ENCODE data around the gene OPTC.

DNA sequence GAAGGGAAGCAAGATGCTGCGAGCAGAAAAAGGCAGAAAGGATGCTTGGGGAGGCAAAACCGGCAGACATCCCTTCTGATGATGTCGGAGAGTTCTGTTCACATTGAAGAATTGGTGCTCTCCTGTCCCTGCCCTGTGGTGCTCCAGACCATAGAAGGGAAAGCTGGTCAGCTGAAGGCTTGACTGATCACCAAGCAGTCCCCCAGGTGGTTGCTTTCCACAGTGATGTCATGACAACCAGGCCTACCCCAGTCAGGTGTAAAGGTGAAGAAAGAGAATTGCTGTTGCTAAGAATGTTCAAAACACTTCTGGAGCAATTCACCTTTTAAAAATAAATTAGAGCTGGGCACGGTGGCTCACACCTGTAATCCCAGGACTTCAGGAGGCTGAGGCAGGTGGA, 59.5 kb downstream of the OPTC start:
- TF ChIP-seq, protein P1, sequence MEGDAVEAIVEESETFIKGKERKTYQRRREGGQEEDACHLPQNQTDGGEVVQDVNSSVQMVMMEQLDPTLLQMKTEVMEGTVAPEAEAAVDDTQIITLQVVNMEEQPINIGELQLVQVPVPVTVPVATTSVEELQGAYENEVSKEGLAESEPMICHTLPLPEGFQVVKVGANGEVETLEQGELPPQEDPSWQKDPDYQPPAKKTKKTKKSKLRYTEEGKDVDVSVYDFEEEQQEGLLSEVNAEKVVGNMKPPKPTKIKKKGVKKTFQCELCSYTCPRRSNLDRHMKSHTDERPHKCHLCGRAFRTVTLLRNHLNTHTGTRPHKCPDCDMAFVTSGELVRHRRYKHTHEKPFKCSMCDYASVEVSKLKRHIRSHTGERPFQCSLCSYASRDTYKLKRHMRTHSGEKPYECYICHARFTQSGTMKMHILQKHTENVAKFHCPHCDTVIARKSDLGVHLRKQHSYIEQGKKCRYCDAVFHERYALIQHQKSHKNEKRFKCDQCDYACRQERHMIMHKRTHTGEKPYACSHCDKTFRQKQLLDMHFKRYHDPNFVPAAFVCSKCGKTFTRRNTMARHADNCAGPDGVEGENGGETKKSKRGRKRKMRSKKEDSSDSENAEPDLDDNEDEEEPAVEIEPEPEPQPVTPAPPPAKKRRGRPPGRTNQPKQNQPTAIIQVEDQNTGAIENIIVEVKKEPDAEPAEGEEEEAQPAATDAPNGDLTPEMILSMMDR (IDR thresholded peaks at IDR 0.05 in 4 of 5, conservative IDR thresholded peaks at IDR 0.05 in 1 of 5) = no peak
- TF ChIP-seq POLR2A (IDR thresholded peaks at IDR 0.05) = no peak

Measured in gastrocnemius medialis (tissue), 4 donors.